ENCODE data around the gene KPNA4.
"Not testable (repeated sequence)": the region's sequence is repeated elsewhere in the genome, so short reads cannot be mapped to it uniquely, and the experiment has no call there.

Gene KPNA4

GRCh38 chr3:160490166-160490565, 75.2 kb downstream of the KPNA4 start:
- DNase-seq (ENCODE audit: low read depth) = no peak

- DNase-seq (ENCODE audit: low read depth) = peak; percentile 65
Measured at GRCh38 chr3:160486459-160486869, 78.9 kb downstream of the KPNA4 start.

GRCh38 chr3:160482796-160483195, 82.6 kb downstream of the KPNA4 start:
- no peak for DNase-seq (ENCODE audit: low read depth)

GRCh38 chr3:160481856-160482255, 83.5 kb downstream of the KPNA4 start:
- DNase-seq (ENCODE audit: low read depth) = no peak

- no peak for DNase-seq (ENCODE audit: low read depth)
Measured at GRCh38 chr3:160480931-160481330, 84.4 kb downstream of the KPNA4 start.

- DNase-seq (ENCODE audit: low read depth) = no peak
Measured at GRCh38 chr3:160479376-160479775, 86.0 kb downstream of the KPNA4 start.

- DNase-seq (ENCODE audit: low read depth) = peak; percentile 75
Measured at GRCh38 chr3:160478338-160478737, 87.0 kb downstream of the KPNA4 start.

- DNase-seq (ENCODE audit: low read depth) = peak; percentile 48
Measured at GRCh38 chr3:160477750-160478149, 87.6 kb downstream of the KPNA4 start.

- DNase-seq (ENCODE audit: low read depth) = peak; percentile 47
Measured at GRCh38 chr3:160475884-160476283, 89.5 kb downstream of the KPNA4 start.

- DNase-seq (ENCODE audit: low read depth) = no peak
Measured at GRCh38 chr3:160475153-160475552, 90.2 kb downstream of the KPNA4 start.

GRCh38 chr3:160474416-160474838, 90.9 kb downstream of the KPNA4 start:
- peak; percentile 76 for DNase-seq (ENCODE audit: low read depth)

GRCh38 chr3:160473978-160474377, 91.4 kb downstream of the KPNA4 start:
- peak; percentile 98 for DNase-seq (ENCODE audit: low read depth)

- peak; percentile 94 for DNase-seq (ENCODE audit: low read depth)
Measured at GRCh38 chr3:160473221-160473620, 92.2 kb downstream of the KPNA4 start.

- DNase-seq (ENCODE audit: low read depth) = no peak
Measured at GRCh38 chr3:160472344-160472743, 93.0 kb downstream of the KPNA4 start.

- no peak for DNase-seq (ENCODE audit: low read depth)
Measured at GRCh38 chr3:160471892-160472291, 93.5 kb downstream of the KPNA4 start.

GRCh38 chr3:160470181-160470580, 95.2 kb downstream of the KPNA4 start:
- DNase-seq (ENCODE audit: low read depth) = no peak

GRCh38 chr3:160464971-160465370, 100.4 kb downstream of the KPNA4 start:
- DNase-seq (ENCODE audit: low read depth) = no peak

GRCh38 chr3:160464321-160464720, 101.0 kb downstream of the KPNA4 start:
- DNase-seq (ENCODE audit: low read depth) = no peak

- DNase-seq (ENCODE audit: low read depth) = no peak
Measured at GRCh38 chr3:160460033-160460432, 105.3 kb downstream of the KPNA4 start.

GRCh38 chr3:160459450-160459970, 105.9 kb downstream of the KPNA4 start:
- no peak for DNase-seq (ENCODE audit: low read depth)

GRCh38 chr3:160458151-160458550, 107.2 kb downstream of the KPNA4 start:
- DNase-seq (ENCODE audit: low read depth) = no peak

GRCh38 chr3:160455846-160456245, 109.5 kb downstream of the KPNA4 start:
- no peak for DNase-seq (ENCODE audit: low read depth)

- DNase-seq (ENCODE audit: low read depth) = no peak
Measured at GRCh38 chr3:160454995-160455394, 110.4 kb downstream of the KPNA4 start.

- not testable (repeated sequence) for DNase-seq (ENCODE audit: low read depth)
Measured at GRCh38 chr3:160452251-160452650, 113.1 kb downstream of the KPNA4 start.

GRCh38 chr3:160451602-160452001, 113.8 kb downstream of the KPNA4 start:
- peak; percentile 76 for DNase-seq (ENCODE audit: low read depth)

Data from EH (cell line).